Right lobe of liver (tissue), 4 donors: ENCODE measurements around the gene SH2D3C.

Experiments
- CTCF ChIP-seq, 4 donors: fragments of 200-600 bp in 3 of 4; fragments of 450-650 bp in 1 of 4; IDR thresholded peaks; one replicate each; pipeline versions ENCODE4 v1.5.1 to v1.8.0; 2016 to 2022; ENCODE audit warnings: antibody characterized with exemption in 4 of 4, mild to moderate bottlenecking in 2 of 4
- POLR2A ChIP-seq: fragments of 450-650 bp; IDR thresholded peaks from one replicate; pipeline ENCODE4 v1.6.1; 2017; ENCODE audit warnings: antibody characterized with exemption, mild to moderate bottlenecking
- donor health status: DM: no; HTN: no; CAD: no.
- donor health status: DM: no; HTN: no; CAD: no.
- donor health status: DM: no; HTN: yes; CAD: no.

- TF ChIP-seq CTCF (IDR thresholded peaks at IDR 0.05) (no peak), POLR2A (no peak)
Measured at GRCh38 chr9:127707766-127708165, 70.7 kb downstream of the SH2D3C start.
